GM19468 (cell line): ENCODE results near the gene GRHL3.

Experiments
- ATAC-seq: cut with Tn5 transposase; IDR thresholded peaks from one replicate; pipeline ENCODE4 v1.9.1; 2021; ENCODE audit warnings: mild to moderate bottlenecking, moderate library complexity, moderate number of reproducible peaks; ENCODE audit not compliant: unreplicated experiment; ENCODE audit errors: extremely low read depth

Gene GRHL3

DNA sequence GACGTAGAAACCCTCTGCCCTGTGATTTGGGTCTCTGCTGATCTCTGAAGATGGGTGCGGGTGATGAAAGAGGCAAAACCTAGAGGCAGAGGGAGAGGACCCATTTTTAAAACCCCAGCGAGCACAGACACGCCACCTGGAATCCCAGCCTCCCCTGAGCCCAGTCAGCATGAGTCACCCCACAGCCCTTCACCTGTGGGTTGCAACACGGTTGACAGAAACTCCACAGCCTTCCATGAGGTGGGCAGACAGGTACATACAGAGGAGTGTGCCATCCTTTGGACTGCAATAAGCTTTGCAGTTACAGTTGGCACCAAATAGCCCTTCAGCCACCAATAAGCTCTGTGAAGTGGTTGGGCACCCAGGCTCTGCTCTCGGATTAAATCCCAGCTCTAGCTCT, 2.1 kb upstream of the GRHL3 start:
- ATAC-seq: no peak

DNA sequence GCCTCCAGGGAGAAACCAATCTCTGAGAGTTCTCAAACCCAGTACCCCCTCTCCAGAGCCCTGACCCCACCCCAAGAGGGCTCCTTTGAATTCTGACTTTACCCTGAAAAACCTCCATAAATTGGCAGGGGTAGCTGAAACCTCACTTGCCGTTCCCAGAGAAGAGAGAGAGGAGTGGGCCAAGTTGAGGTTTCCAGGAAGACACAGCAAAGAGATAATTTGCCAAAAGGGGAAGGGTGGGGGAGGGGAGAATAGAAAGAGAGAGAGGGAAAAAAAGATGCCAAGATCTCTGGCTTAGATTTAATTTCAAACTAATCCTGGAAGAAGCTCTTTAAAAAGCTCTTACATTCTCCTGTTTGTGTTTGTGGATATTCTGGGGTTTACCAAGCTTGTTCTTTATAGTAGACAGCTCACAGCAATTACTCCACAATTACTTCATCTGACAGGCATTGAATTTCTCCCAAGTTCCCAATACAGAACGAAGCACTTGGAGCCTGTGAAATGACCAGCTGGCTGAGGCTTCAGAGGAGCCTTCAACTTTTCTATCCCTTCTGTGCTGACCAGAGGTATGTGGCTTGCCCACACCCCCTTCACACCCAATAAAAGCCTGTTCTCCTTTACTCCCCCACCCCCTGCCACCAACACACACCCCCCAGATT, 1.1 kb upstream of the GRHL3 start:
- no peak for ATAC-seq

DNA sequence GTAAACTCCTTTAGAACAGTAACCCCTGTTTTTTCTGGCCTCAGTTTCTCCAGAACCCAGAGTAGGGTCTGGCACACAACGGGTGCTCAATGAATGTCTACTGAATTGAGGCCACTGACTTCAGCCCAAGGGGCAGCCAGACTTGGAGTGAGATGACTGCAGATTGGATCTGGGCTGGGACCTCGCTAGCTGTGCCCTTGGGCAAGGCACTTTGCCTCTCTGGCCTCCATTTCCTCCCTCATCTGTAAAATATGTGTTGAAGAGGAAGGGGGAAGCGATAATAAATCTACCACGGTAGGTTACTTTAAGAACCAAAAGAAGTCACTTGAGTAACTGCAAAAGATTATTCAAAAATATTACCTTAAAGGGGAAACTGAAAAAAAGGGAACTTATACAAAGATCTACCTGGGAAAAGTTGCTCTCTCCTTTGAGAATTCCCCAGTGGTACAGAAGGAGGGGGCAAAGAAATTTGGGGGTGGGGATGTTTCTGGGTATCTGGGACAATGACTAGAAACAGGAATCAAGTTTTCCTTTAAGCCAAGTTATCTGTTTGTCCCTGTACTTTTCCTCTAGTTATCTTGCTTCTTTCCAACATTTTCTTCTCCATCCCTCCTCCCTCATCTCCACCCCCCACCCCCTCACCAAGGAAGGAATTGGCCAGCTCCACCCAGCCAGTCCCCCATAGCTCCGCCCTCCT, 394 bp upstream of the GRHL3 start:
- ATAC-seq: no peak

DNA sequence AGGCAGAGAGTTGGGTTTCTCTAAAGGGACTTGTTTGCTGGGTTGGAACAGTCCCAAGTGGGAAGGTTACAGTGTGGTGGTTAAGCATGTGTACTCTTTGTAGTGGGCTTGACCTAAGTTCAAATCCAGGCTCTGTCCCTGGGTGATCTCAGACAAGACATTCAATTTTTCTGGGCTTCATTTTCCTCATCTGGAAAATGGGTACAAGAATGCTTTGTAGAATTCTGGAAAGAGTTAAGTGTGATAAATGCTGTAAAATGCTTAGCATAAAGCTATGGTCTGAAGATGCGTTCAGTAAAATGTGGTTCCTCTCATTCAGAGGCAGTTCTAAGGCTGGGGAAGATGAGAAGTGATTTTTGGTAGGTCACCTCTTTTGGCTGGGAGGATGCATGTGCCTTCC, 805 bp downstream of the GRHL3 start:
- ATAC-seq: no peak

DNA sequence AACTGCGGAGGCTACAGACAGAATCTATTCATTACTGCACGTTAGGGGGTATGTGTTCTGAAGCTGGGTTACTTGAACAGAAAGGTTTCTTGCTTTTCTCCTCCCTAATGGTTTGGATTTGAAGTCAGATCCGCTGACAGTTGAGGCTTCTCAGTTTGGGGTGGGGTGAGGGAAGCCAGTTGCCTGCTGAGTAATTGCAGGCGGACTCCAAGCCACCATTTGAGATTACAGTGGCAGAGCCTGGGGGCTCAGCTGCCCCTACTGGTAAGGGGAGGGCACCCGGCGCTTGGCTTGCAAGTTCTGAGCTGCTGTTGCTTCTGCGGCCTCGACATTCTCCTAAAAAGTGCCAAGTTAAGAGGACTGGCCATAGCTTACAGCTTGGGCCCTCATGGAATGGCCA, 2.0 kb downstream of the GRHL3 start:
- no peak for ATAC-seq

DNA sequence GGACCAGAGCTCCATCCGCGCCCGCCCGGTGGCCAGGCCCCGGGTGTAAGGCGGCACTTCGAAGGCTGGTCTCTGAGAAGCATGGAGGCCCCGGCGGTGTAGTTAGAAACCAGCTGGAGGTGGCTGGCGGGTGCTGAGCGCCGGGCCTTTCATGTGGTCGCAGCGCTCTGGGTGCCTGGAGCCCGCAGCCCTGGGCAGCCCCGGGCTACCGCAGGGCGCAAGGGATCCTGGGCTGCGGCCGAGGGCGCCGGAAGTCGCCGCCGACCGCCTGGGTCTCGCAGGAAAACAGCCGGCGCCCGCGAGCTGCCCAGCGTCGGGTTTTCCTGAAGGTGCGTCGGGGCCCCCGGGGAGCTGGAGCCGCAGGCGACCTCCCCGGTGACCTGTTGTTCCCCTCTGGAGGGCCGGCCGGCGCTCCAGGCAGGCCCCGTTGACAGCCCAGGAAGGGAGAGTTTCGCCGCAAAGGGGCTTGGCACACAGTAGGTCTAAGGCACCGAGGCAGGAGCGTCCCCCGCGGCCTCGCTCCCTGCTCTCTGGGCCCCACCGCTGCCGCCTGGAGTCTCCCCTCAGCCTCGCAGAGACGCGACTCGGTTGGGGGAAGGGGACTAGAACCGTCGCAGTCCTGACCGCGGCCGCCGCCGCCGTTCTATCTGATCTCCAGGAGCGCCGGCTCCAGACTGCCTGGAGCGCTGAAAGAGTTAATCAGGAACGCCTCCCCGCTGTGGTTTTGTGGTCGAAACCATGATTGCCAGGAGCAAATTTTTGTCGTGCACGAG, 2.7 kb downstream of the GRHL3 start:
- ATAC-seq: no peak

DNA sequence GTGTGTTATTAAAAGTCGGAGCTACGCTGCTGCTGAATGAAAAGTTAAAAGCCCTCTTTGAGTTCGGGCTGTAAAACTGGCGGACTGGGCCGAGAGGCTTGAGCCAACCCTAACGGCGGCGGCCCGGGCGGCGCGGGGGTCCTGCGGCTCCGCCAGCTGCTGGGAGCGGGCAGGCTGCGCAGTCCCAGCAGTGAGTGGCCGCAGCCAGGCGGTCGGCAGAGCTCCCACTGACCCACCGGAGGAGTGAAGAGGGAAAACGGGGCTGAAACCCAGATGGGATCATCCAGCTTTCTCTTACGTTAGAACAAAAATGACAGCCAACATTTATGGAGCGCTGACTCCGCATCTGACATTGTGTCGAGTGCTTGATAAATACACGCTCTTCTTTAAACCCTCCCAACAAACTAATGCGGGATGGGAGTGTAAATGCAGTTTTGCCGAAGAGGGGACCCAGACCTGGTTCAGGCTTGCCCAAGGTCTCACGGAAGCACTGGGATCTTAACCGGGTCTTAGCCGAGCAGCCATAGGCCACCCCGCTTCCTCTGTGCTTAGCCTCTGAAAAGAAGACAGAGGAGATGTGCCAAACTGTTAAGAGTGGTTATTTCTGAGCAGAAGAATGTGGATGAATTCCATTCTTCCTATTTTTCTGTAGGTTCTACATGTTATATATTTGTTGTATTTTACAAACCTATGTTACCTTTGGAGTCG, 3.5 kb downstream of the GRHL3 start:
- no peak for ATAC-seq

DNA sequence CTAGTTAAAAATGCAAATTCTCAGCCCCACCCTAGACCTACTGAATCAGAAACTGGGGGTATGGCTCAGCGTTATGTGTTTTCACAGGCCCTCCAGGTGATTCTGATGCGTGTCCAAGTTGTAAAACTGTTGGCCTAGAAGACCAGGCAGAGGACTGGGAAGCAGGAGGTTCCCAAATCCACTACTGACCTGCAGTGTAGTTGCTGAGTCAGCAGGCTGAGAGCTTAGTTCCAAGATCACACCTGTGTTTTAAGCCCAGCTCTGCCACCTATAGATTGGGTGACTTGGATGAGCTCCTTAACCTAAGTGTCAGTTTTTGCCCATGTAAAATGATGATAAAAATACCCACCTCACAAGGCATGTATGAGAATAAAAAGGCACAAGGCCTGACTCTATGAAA, 4.1 kb downstream of the GRHL3 start:
- ATAC-seq: no peak

DNA sequence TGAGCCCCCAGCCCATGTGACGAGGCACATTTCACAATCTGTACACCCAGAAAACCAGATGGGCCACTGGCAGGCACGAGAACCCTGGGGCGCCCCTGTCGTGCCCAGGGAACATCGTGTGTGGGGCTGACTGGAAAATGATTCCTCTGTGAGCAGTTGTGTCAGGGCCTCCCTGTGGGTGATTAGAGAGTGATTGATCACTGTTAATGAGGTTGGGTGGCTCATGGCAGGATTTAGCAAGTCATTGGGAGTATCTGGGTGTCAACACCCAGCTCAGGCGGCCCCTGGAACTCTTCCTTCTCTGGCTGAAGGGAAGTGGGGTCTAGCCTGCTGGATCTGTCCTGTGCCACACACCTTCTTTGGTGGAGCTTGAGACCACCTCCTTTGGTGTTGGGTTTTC, 5.7 kb downstream of the GRHL3 start:
- ATAC-seq: no peak

DNA sequence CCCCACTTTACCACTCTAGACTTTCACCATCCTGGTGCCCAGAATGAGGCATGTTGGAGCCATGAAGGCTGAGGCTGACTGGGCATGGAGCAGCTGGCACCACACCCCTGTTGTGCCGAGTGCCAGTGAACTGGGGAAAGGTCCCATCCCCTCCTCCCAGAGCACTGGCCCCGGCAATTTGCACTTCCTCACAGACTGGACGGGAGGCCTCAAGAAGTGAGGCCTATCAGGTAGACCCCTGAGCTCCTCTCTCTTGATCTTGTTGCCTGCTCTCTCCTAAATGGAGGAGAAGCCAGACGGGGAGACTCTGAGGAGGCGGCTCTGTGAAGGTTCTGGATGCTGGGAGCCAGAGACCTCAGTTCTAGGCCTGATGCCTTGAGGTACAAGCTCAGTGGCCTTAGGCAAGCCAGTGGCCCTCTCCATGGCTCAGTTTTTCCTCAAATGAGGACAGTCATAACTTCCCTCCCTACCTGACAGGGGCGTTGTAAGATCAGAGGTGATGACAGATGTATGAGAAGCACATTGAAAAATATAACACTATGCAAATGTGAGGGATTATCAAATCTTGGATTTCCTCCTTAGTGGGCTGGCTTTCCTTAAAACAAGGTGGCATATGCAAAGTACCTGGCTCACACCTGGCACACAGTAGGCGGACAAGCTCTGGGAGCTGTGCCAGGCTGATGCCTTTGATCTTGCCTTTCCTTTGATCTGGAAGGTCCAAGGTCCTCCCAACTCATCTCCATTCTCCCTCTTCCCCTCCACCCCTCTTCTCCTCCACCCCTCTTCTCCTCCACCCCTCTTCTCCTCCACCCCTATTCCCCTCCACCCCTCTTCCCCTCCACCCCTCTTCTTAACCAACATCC, 6.7 kb downstream of the GRHL3 start:
- no peak for ATAC-seq

DNA sequence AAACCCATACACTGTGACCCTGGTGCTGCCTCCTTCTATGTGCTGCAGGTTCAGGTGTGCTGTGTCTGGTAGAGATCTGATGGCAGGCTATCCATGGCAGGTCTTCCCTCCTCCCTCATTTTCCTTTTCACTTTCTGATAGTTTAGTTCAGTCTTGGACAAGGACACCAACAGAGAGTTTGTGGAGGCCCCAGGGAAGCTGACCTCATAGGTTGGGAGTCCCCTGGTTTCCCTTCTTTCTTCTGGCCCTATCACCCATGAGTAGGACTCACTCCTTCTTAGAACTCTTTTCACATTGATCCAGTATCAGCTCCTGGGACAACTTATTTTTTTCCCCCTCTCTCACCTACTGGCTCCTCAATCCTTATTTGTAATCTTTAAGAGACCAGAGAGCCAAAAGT, 8.3 kb downstream of the GRHL3 start:
- ATAC-seq: no peak

DNA sequence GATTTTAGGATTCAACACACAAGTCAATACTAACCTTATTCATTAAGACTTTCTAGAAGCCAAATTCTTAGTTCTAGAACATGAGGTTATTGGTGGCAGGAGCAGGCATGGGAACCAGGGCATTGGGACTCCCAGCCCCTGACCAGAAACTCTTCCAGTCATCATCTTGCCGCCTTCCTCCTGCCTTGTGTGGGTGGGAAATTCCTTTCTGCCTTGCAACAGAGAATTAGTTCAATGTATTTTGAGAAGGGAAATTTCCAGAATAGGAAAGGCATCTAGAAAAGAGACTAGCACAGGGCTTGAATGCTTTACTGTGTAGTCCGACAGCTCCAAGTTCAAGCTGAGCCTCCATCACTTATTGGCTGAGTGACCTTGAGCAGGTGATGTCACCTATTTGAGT, 8.7 kb downstream of the GRHL3 start:
- ATAC-seq: no peak

DNA sequence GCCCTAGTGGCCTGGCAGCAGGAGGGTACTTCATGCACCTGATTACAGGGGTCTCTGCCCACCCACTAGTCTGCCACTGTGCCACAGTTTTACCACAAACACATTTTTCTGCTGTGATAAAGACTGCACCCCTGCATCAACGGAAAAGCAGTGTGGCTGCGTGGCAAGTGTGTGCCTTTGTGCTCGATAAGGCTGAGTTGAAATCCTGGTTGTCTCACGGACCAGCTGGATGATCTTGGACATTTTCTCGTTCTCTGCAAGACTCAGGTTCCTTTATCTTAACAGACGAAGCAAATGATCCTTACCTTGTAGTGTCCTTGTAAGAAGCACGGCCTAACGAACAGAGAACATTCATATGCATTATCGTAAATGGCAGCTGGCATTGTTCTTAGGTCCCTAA, 10.2 kb downstream of the GRHL3 start:
- ATAC-seq: no peak

DNA sequence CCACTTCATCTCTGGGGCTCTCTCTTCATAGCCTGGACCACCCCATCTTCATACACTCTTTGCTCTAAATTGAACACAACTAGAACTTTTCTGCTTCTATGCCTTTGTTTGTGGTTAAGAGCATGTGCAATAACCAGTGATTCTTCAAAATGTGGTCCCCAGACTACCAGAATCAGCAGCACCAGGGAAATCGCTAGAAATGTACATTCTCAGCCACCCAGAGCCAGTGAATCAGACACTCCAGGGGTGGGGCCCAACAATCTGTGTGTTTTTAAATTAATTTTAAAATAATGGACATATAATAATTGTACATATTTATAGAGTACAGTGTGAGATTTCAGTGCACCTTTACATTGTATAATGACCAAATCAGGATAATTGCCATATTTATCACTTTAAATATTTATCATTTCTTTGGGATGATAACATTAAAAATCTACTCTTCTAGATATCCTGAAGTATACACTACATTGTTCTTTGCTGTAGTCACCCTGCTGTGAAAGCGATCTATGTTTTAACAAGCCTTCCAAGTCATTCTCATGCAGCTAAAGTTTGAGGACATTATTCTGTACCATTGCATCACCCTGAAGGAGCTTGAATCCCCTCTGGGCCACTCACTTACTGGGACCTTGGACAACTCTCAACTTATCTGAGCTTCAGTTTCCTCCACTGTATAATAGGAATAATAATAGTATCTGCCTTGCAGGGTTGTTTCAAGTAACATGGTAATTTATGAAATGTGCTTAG, 10.8 kb downstream of the GRHL3 start:
- no peak for ATAC-seq

DNA sequence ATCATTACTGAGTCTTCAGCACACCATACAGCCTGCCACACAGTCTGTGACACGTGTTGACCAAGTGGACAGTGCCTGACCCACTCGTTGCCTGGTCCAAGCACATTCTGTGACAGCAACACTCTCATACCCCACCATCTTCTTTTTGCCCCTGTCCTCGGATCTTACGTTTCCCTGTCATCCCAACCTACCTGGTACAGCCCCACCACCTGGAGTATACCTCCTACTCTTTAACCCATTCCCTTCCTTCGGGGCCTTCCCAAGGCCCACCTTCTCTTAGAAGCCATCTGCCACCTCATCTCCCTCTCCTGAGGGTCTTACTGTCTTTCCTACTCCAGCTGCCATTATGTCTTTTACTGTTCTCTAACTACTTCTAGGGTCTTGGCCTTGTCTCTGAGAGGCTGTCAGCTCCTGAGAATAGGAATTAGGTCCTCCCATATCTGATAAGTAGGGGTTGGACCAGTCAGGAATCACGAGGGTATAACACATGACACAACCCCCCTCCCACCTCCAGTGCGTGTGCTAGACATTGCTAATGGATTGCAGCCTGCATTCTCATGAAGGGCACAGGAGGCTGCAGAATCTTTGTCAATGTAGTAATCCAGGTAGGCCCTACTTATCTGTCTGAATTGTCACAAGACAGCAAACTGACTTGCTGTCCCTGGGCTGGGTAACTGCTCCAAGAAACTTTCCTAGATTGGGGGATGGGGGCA, 13.0 kb downstream of the GRHL3 start:
- ATAC-seq: no peak

DNA sequence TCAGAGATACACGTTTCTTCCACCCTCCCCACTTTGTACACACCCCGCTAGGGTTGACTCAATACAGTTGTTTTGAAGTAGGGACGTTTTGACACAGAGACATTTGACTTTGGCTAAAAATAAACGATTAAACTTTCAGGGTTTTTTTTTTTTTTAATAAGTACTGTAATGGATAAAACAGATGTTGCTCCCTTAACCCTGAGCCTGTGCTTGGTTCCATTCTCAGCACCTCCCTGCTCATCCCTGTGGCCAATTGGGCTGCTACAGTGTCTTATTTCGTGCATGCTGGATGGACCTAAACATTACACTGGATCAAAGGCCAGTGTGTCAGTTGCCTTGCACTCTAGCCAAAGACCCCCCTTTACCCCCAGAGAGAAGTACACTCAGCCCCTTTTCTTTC, 16.9 kb downstream of the GRHL3 start:
- no peak for ATAC-seq

DNA sequence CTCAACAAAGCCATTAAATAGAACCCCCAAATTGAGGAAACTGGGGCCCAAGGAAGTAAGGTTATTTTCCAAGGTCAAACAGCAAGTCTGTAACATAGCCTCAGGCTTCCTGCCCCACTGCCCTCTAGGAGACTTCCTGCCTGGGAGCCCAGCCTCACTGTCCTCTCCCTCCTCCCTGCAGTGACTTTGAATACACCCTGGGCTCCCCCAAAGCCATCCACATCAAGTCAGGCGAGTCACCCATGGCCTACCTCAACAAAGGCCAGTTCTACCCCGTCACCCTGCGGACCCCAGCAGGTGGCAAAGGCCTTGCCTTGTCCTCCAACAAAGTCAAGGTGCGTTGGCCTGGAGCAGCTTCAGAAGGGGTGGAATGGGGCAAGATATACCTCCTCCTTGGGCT, 18.3 kb downstream of the GRHL3 start:
- ATAC-seq: no peak

DNA sequence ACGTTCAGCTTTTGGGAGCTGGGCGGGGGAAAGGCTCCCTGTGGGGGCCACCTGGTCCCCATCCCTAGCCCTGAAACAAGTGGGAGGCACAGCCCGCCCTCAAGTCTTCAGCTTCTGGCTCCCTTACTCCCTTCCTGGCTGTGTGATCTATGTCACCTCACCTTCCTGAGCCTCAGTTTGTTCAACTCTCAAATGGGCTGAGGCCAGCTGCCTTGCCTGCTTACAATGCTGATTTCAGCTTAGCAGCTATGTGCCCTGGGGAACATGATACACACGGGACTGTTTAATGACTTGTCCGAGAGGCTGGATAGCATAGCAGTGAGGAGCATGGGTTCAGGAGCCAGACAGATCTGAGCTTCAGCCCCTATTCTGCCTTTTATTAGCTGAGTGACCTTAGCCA, 19.3 kb downstream of the GRHL3 start:
- ATAC-seq: no peak

DNA sequence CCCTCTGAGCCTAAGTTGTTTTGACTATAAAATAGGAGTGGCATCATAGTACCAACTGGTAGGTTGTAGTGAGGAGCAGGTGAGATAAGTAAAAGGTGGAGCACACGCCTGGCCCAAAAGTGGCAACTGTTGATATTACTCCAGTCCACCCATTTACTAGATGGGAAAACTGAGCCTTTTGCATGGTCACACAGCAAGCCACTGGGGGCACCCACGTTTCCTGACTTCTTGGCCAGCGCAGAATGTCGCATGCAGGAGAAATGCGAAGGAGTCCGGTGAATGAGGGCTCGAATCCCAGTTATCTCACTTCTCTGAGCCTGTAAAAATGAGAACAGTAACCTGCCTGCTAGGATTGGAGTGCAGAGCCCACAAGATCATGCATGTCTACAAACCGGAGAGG, 20.8 kb downstream of the GRHL3 start:
- ATAC-seq: no peak
